ENCODE measurements around the gene SIRPB2.
"Not testable (repeated sequence)": the region's sequence is repeated elsewhere in the genome, so short reads cannot be mapped to it uniquely, and the experiment has no call there.

Gene SIRPB2

GRCh38 chr20:1499528-1500420 is 8.6 kb upstream of the SIRPB2 start:
- no peak for DNase-seq

GRCh38 chr20:1497371-1497770 is 6.2 kb upstream of the SIRPB2 start:
- not testable (repeated sequence) for DNase-seq

- DNase-seq, result no peak
Observed at GRCh38 chr20:1496930-1497329, 5.7 kb upstream of the SIRPB2 start.

GRCh38 chr20:1494436-1494835 is 3.2 kb upstream of the SIRPB2 start:
- DNase-seq, result no peak

GRCh38 chr20:1493536-1493935 is 2.3 kb upstream of the SIRPB2 start:
- DNase-seq, result no peak

- peak; percentile 41 to 45 for DNase-seq
Observed at GRCh38 chr20:1491860-1492642, 831 bp upstream of the SIRPB2 start.

- peak; percentile 26 to 32 for DNase-seq
Observed at GRCh38 chr20:1490643-1491195, 501 bp downstream of the SIRPB2 start.

- peak; percentile 57 to 63 for DNase-seq
Observed at GRCh38 chr20:1489764-1490436, 1.3 kb downstream of the SIRPB2 start.

- no peak for DNase-seq
Observed at GRCh38 chr20:1489325-1489724, 1.9 kb downstream of the SIRPB2 start.

GRCh38 chr20:1486566-1486965 is 4.7 kb downstream of the SIRPB2 start:
- no peak for DNase-seq

GRCh38 chr20:1484438-1485116 is 6.6 kb downstream of the SIRPB2 start:
- no peak for DNase-seq

GRCh38 chr20:1479831-1480595 is 11.2 kb downstream of the SIRPB2 start:
- DNase-seq, result no peak

GRCh38 chr20:1478566-1478965 is 12.7 kb downstream of the SIRPB2 start:
- no peak for DNase-seq

- DNase-seq, result no peak
Observed at GRCh38 chr20:1477896-1478490, 13.2 kb downstream of the SIRPB2 start.

GRCh38 chr20:1474817-1475603 is 16.2 kb downstream of the SIRPB2 start:
- peak; percentile 20 to 36 for DNase-seq

- DNase-seq, result no peak
Observed at GRCh38 chr20:1474325-1474724, 16.9 kb downstream of the SIRPB2 start.

GRCh38 chr20:1473246-1474220 is 17.7 kb downstream of the SIRPB2 start:
- no peak for DNase-seq

GRCh38 chr20:1472556-1473245 is 18.5 kb downstream of the SIRPB2 start:
- peak; percentile 70 to 81 for DNase-seq
